ENCODE results near the gene GOLGA7B.

GOLGA7B gene

GRCh38 chr10:97873569-97873968 lies 23.9 kb downstream of the GOLGA7B start:
- H3K4me3 ChIP-seq (replicated peaks; ENCODE audit: low read depth, low read length): no peak overlapping the region
- TF ChIP-seq, protein P1, sequence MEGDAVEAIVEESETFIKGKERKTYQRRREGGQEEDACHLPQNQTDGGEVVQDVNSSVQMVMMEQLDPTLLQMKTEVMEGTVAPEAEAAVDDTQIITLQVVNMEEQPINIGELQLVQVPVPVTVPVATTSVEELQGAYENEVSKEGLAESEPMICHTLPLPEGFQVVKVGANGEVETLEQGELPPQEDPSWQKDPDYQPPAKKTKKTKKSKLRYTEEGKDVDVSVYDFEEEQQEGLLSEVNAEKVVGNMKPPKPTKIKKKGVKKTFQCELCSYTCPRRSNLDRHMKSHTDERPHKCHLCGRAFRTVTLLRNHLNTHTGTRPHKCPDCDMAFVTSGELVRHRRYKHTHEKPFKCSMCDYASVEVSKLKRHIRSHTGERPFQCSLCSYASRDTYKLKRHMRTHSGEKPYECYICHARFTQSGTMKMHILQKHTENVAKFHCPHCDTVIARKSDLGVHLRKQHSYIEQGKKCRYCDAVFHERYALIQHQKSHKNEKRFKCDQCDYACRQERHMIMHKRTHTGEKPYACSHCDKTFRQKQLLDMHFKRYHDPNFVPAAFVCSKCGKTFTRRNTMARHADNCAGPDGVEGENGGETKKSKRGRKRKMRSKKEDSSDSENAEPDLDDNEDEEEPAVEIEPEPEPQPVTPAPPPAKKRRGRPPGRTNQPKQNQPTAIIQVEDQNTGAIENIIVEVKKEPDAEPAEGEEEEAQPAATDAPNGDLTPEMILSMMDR (IDR thresholded peaks at IDR 0.05; ENCODE audit: low read depth, low read length, missing control alignments): no peak
- no peak for DNase-seq (ENCODE audit: extremely low read depth, low read depth)

DNA sequence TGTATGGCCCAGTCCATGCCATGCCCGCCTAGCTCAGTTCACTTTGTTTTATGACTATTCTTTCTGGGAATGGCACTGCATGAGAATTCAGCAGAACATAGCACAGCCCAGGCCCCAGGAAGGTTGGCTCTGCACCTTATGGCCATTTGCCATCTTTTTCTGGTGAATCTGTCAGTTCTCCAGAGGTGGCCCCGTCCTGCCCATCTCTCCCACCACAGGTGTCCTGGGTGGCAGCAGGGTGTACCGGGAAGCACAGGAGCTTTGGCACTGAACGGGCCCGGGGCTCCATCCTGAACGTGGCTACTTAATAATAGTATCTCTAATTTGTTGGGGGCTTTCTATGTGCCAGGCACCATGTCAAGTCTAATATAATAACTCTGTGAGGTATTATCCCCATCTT lies 24.7 kb downstream of the GOLGA7B start:
- H3K4me3 ChIP-seq (replicated peaks; ENCODE audit: low read depth, low read length): no peak overlapping the region
- DNase-seq (ENCODE audit: extremely low read depth, low read depth): no peak
- TF ChIP-seq, protein P1 (IDR thresholded peaks at IDR 0.05; ENCODE audit: low read depth, low read length, missing control alignments): no peak

DNA sequence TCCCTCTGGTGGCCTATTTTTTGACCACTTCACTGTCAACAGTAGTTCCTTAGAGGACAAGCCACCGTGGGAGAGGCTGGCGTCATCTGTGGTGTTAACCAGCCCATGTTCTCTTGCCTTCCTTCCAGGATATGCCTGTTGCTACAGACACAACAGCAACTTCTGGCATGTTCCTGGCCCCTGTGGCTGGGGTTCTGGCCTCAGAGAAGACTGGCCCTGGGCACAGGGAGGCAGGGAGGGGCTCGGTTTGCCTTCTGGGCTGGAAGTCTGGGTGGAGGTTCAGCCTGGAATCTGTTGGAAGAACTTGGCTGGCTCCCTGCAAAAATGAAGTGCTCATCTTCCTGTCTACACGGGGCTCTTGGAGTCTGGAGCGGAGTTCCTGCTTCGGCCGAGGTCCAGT lies 25.7 kb downstream of the GOLGA7B start:
- TF ChIP-seq, protein P1 (IDR thresholded peaks at IDR 0.05; ENCODE audit: low read depth, low read length, missing control alignments): no peak
- H3K4me3 ChIP-seq (replicated peaks; ENCODE audit: low read depth, low read length): no peak overlapping the region
- DNase-seq (ENCODE audit: extremely low read depth, low read depth): no peak

DNA sequence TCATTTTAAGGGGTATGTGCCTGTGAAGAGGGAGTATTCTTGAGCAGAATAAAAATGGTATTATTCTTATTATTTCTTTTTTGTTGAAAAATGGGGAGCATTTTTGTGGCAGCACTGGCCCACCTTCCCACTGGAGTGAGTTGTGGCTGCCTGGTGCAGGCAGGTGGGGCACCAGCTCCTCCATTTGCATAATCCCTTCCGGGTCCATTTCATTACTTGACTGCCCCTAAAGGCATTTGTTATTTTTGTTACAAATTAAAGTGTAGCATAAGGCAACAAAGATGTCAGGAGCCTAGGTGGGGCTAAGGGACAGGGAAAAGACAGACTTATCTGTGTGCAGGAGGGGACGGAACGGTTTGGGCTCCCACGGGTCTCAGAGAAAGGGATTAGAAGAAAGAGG lies 26.8 kb downstream of the GOLGA7B start:
- TF ChIP-seq, protein P1 (IDR thresholded peaks at IDR 0.05; ENCODE audit: low read depth, low read length, missing control alignments): no peak
- no peak overlapping the region for H3K4me3 ChIP-seq (replicated peaks; ENCODE audit: low read depth, low read length)
- DNase-seq (ENCODE audit: extremely low read depth, low read depth): no peak

- TF ChIP-seq, protein P1 (IDR thresholded peaks at IDR 0.05; ENCODE audit: low read depth, low read length, missing control alignments): no peak
- H3K4me3 ChIP-seq (replicated peaks; ENCODE audit: low read depth, low read length): no peak overlapping the region
- DNase-seq (ENCODE audit: extremely low read depth, low read depth): no peak
Observed at GRCh38 chr10:97879241-97879640, 29.6 kb downstream of the GOLGA7B start.

DNA sequence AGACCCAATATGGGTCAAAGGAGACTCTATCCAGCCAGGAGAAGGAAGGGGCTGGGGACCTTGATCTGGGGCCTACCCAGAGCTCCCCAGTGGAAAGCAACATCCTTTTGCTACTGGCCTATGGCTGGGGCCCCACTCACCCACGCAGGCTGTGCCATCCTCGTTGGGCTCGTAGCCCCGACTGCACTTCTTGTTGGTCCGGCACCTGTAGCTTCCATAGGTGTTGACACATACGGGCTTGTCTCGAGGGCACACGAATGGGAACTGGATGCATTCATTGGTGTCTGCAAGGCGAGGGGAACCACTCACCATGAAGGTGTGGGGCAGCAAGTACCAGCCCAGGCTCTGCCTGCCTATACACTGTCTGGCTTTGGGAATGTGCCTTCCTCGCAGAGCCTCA lies 30.5 kb downstream of the GOLGA7B start:
- TF ChIP-seq, protein P1 (IDR thresholded peaks at IDR 0.05; ENCODE audit: low read depth, low read length, missing control alignments): no peak
- DNase-seq (ENCODE audit: extremely low read depth, low read depth): no peak
- H3K4me3 ChIP-seq (replicated peaks; ENCODE audit: low read depth, low read length): no peak overlapping the region
